ENCODE results near the gene ADGRA3.

Gene ADGRA3

GRCh38 chr4:22490718-22491315 lies 25.0 kb downstream of the ADGRA3 start:
- DNase-seq (ENCODE audit: insufficient read length, low spot score) (no peak), FAIRE-seq (no peak)
- no peak for TF ChIP-seq CTCF (IDR thresholded peaks at IDR 0.05; ENCODE audit: insufficient read depth, missing control alignments)

- DNase-seq (ENCODE audit: insufficient read length, low spot score) = no peak
- FAIRE-seq = no peak
- TF ChIP-seq CTCF (IDR thresholded peaks at IDR 0.05; ENCODE audit: insufficient read depth, missing control alignments) = no peak
Observed at GRCh38 chr4:22488106-22488505, 27.8 kb downstream of the ADGRA3 start.

GRCh38 chr4:22487328-22487727 lies 28.5 kb downstream of the ADGRA3 start:
- FAIRE-seq (no peak), DNase-seq (ENCODE audit: insufficient read length, low spot score) (no peak)
- no peak for TF ChIP-seq CTCF (IDR thresholded peaks at IDR 0.05; ENCODE audit: insufficient read depth, missing control alignments)

GRCh38 chr4:22486276-22486675 lies 29.6 kb downstream of the ADGRA3 start:
- no peak for DNase-seq (ENCODE audit: insufficient read length, low spot score)
- FAIRE-seq = no peak
- TF ChIP-seq CTCF (IDR thresholded peaks at IDR 0.05; ENCODE audit: insufficient read depth, missing control alignments) = no peak

- DNase-seq (ENCODE audit: insufficient read length, low spot score) (no peak), FAIRE-seq (no peak)
- TF ChIP-seq CTCF (IDR thresholded peaks at IDR 0.05; ENCODE audit: insufficient read depth, missing control alignments) = no peak
Observed at GRCh38 chr4:22485737-22486136, 30.1 kb downstream of the ADGRA3 start.

DNA sequence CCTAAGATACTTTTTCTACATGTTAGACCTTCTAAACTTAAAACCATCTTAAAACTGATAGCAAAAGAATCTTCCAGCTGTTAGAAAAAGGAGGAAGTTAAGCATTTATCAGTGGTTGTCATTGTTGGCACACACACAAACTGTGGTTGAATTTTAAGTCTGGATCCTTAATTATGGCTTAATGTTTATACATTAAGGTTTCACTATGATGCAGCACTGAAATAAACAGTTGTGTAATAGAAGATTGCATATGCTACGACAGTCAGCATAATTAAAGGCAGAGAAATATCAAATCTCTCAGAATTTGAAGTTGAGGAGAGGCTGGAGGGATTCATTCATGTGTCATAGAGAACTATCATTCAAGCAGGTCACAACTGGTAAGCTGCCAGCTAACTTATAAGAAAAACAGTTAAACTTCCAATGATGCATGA lies 32.3 kb downstream of the ADGRA3 start:
- DNase-seq (ENCODE audit: insufficient read length, low spot score) (no peak), FAIRE-seq (peak; percentile 46)
- no peak for TF ChIP-seq CTCF (IDR thresholded peaks at IDR 0.05; ENCODE audit: insufficient read depth, missing control alignments)

DNA sequence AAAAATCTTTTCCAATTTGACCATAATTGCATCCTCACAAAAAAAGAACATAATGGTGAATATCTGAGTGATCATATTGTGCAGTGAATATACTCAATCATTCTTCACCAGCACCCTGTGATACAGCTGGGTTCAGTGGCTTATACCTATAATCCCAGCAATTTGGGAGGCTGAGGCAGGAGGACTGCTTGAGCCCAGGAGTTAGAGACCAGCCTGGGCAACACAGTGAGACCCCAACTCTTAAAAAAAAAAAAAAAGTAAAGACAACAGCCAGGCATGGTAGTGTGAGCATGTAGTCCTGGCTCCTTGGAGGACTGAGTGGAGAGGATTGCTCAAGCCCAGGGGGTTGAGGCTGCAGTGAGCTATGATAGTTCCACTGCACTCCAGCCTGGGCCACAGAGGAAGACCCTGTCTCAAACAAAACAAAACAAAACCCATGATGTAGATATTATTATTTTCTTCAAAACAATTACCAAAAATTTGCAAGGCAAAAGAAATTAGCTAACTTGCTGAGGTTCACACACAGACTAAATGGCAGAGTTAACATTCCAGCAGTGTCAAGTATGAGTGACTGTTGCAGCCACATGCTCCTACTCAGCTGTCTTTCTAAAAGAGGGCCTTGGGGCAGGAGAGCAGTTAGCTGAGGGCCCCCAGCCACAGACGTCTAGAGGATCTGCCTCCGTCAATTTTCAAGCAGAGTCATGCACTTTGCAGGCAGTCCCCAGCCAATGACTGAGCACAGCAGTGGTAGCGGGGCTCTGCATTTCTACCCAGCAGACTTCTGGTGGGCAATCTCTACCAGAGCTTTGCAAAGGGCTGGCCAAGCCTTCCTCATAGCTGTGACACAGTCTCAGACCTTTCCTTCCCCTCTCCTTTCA lies 33.4 kb downstream of the ADGRA3 start:
- DNase-seq (ENCODE audit: insufficient read length, low spot score) (no peak), FAIRE-seq (no peak)
- no peak for TF ChIP-seq CTCF (IDR thresholded peaks at IDR 0.05; ENCODE audit: insufficient read depth, missing control alignments)
